ENCODE measurements around the gene ACTR8.

DNA sequence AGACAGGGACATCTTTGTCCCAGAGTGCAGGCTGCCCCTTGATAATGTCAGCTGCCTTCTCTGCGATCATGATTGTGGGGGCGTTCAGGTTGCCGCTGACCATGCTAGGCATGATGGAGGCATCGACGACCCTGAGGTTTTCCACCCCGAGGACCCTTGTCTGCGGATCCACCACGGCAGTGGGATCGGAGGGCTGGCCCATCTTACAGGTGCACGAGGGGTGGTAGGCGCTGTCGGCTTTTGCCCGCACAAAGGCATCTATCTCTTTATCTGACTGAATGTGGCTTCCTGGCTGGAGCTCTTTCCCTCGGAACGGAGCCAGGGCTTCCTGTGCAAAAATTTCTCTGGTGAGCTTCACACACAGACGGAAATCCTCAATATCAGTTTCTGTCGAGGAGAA, 64.1 kb downstream of the ACTR8 start:
- TF ChIP-seq, protein P1, sequence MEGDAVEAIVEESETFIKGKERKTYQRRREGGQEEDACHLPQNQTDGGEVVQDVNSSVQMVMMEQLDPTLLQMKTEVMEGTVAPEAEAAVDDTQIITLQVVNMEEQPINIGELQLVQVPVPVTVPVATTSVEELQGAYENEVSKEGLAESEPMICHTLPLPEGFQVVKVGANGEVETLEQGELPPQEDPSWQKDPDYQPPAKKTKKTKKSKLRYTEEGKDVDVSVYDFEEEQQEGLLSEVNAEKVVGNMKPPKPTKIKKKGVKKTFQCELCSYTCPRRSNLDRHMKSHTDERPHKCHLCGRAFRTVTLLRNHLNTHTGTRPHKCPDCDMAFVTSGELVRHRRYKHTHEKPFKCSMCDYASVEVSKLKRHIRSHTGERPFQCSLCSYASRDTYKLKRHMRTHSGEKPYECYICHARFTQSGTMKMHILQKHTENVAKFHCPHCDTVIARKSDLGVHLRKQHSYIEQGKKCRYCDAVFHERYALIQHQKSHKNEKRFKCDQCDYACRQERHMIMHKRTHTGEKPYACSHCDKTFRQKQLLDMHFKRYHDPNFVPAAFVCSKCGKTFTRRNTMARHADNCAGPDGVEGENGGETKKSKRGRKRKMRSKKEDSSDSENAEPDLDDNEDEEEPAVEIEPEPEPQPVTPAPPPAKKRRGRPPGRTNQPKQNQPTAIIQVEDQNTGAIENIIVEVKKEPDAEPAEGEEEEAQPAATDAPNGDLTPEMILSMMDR (conservative IDR thresholded peaks at IDR 0.05; ENCODE audit: low read depth, low read length): no peak
- TF ChIP-seq EZH2phosphoT487 (IDR thresholded peaks at IDR 0.05; ENCODE audit: borderline replicate concordance, low read length): no peak

Measured in PC-3 (cell line).